ENCODE data around the gene XCL1. TPM values are rescaled to one million over a fixed set of nuclear protein-coding genes. Genes with fewer than 3 reads are reported as not detected.

XCL1 gene
- total RNA-seq, 1 donor from 2014 or later: not detected

Other genes with a start within 250 kb of the XCL1 start
- not detected for gene XCL2, start 32.6 kb upstream of the XCL1 start, total RNA-seq
- gene DPT, start 152.6 kb downstream of the XCL1 start, total RNA-seq: 15.9 TPM